Brain microvascular endothelial cell (primary cell): ENCODE results near the gene P2RX2.

Experiments used
- DNase-seq: peaks from one replicate; pipeline ENCODE4 v3.0.0-alpha.2; 2020
- H3K27ac ChIP-seq: fragments of 250-450 bp; sonication (Bioruptor Pico); 2 replicates; pipeline ENCODE4 v1.5.1; 2020; ENCODE audit warnings: mild to moderate bottlenecking, moderate library complexity
- H3K27me3 ChIP-seq: fragments of 250-450 bp; sonication (Bioruptor Pico); replicated peaks from 2 replicates; pipeline ENCODE4 v1.5.1; 2020; ENCODE audit warnings: mild to moderate bottlenecking
- H3K36me3 ChIP-seq: fragments of 250-450 bp; sonication (Bioruptor Pico); replicated peaks from 2 replicates; pipeline ENCODE4 v1.5.1; 2020; ENCODE audit warnings: mild to moderate bottlenecking
- H3K4me3 ChIP-seq: 2 replicates; pipeline ENCODE4 v1.5.1; 2011; ENCODE audit warnings: low read depth, mild to moderate bottlenecking, control low read depth, low read length, moderate library complexity
- in situ Hi-C: cut with HindIII; loops from 2 replicates; pipeline ENCODE4 v1.10.0; 2017; ENCODE audit warnings: low sequenced_read_pairs, low pct_ligation_motif_present
- TF ChIP-seq, protein P1 (sequence below): IDR thresholded peaks from 2 replicates; pipeline ENCODE4 v1.5.1; 2011; ENCODE audit warnings: low read depth, mild to moderate bottlenecking, moderate library complexity, low read length, control low read depth, inconsistent platforms; ENCODE audit errors: missing control alignments

P2RX2 gene

DNA sequence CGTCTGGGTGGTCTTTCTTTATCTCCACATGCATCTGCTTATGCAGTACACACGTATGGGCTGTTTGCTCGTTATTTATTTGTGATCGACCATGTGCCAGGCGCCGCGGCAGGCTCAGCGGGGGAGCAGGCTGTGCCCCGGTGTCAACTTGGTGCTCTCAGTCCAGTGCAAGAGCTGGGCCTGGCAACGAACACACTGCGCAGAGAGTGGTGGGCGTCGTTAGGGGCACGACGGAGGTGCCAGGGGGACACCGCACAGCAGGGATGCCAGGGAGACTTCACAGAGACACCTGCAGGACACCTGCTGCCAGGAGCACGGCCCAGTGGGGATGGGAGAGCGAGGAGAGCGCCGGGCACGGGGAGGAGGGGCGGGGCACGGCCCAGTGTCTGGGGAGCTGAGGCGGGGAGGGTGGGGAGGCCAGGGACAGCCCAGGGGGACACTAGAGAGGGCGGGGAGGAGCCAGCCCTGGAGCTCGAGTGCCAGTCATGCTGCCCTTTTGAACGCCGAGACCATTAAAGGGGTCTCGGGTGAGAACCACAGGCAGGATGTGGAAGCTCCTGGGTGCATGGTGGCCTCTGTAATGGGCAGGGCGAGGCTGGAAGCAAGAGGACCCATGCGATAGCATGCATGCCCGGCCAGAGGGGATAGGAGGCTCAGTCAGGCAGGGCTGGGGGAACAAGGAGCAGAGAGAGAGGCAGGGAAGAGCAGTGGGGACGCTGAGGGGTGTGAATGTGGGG, 7.5 kb upstream of the P2RX2 start:
- H3K36me3 ChIP-seq: no peaks in the 10 kb centered on the region
- no peak overlapping the region for H3K4me3 ChIP-seq
- TF ChIP-seq, protein P1, sequence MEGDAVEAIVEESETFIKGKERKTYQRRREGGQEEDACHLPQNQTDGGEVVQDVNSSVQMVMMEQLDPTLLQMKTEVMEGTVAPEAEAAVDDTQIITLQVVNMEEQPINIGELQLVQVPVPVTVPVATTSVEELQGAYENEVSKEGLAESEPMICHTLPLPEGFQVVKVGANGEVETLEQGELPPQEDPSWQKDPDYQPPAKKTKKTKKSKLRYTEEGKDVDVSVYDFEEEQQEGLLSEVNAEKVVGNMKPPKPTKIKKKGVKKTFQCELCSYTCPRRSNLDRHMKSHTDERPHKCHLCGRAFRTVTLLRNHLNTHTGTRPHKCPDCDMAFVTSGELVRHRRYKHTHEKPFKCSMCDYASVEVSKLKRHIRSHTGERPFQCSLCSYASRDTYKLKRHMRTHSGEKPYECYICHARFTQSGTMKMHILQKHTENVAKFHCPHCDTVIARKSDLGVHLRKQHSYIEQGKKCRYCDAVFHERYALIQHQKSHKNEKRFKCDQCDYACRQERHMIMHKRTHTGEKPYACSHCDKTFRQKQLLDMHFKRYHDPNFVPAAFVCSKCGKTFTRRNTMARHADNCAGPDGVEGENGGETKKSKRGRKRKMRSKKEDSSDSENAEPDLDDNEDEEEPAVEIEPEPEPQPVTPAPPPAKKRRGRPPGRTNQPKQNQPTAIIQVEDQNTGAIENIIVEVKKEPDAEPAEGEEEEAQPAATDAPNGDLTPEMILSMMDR: no peak
- H3K27me3 ChIP-seq: peaks cover 23% of the 10 kb centered on the region
- in situ Hi-C loops: no loop called here
- H3K27ac ChIP-seq: no peak overlapping the region
- no peak for DNase-seq

DNA sequence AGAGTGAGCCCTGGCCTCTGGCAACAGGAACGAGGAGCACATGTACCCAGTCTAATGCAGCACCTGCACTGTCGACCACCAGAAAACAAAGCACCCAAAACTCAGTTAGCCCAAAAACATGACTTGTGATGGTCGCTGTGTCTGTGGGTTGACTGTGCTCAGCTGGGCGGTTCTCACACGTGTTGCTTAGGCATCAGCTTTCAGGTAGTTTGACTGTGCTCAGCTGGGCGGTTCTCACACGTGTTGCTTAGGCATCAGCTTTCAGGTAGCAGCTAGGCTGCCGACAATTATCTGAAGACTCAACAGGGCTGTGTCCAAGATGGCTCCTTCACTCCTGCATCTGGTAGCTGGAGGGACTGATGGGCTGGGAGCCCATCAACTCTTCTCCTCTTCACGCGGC, 7.0 kb upstream of the P2RX2 start:
- DNase-seq: no peak
- Histone ChIP-seq H3K27me3 (peaks cover 28% of the 10 kb centered on the region), H3K4me3 (no peak overlapping the region), H3K27ac (no peak overlapping the region), H3K36me3 (no peaks in the 10 kb centered on the region)
- in situ Hi-C loops: no loop called here
- TF ChIP-seq, protein P1: no peak

DNA sequence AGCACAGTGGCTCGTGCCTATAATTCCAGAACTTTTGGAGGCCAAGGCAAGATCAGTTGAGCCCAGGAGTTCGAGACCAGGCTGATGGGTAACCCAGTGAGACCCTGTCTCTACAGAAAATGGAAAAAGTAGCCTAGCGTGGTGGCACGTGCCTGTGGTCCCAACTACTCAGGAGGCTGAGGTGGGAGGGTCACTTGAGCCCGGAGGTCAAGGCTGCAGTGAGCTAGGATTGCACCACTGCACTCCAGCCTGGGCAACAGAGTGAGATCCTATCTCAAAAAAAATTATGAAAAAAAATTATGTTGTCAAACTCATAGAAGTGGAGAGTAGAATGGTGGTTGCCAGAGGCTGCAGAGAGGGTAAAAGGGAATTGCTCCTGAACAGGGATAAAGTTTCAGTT, 4.5 kb upstream of the P2RX2 start:
- H3K27ac ChIP-seq: no peak overlapping the region
- H3K4me3 ChIP-seq: no peak overlapping the region
- no peak for DNase-seq
- H3K36me3 ChIP-seq: no peaks in the 10 kb centered on the region
- TF ChIP-seq, protein P1: no peak
- peaks cover 41% of the 10 kb centered on the region for H3K27me3 ChIP-seq
- in situ Hi-C loops: no loop called here

- Histone ChIP-seq H3K27me3 (peaks cover 41% of the 10 kb centered on the region), H3K4me3 (no peak overlapping the region), H3K27ac (no peak overlapping the region), H3K36me3 (no peaks in the 10 kb centered on the region)
- in situ Hi-C loops: no loop called here
- TF ChIP-seq, protein P1: peak; percentile 94
- DNase-seq: peak; percentile 73
Measured at GRCh38 chr12:132614861-132615578, 3.6 kb upstream of the P2RX2 start.

DNA sequence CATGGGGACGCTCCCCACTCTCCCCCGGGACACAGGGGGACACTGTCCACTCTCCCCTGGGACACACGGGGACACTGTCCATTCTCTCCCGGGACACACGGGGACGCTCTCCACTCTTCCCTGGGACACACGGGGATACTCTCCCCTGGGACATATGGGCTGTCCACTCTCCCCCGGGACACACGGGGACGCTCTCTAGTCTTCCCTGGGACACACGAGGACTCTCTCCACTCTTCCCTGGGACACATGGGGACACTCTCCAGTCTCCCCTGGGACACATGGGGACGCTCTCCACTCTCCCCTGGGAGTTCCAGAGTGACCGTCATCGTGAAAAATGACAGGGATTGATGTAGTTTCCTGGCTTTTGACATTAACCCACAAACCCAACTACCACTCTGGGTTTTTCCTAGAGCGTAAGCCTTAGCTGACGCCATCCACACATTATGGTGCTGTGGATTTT, 3.0 kb upstream of the P2RX2 start:
- Histone ChIP-seq H3K36me3 (no peaks in the 10 kb centered on the region), H3K4me3 (no peak overlapping the region), H3K27me3 (peaks cover 45% of the 10 kb centered on the region), H3K27ac (no peak overlapping the region)
- in situ Hi-C loops: no loop called here
- no peak for DNase-seq
- TF ChIP-seq, protein P1: no peak
